H1 (cell line): ENCODE data around the gene KCNQ1. TPM values are rescaled to one million over a fixed set of nuclear protein-coding genes. Genes with fewer than 3 reads are reported as not detected.

Experiments used
- KDM1A ChIP-seq: fragments of 200-600, 300-600 bp; sonication (generic); IDR thresholded peaks from 2 replicates; pipeline ENCODE4 v1.7.1; 2016; ENCODE audit warnings: mild to moderate bottlenecking, low read length, borderline replicate concordance
- polyA plus RNA-seq, 7 experiments: library from polyadenylated mRNA; depleted of rRNA in 3 of 7; stranded (reverse) in 5 of 7; unstranded in 2 of 7; fragments of >200 nt in 5 of 7; fragments of 200-250 nt in 2 of 7; gene quantifications; 1 replicate in 5 of 7; 2 replicates in 1 of 7; 4 replicates in 1 of 7; pipeline versions ENCODE4 v1.2.1 to v1.2.3, GENCODE V29; 2011 to 2013; ENCODE audit warnings: missing spikeins in 2 of 7, mixed read lengths in 2 of 7
- total RNA-seq: library from RNA; stranded (reverse); fragmentation: NEBNext Ultra II Directional; extraction: Animal tissue kit (Norgen Biotek cat#: 25700); gene quantifications from 2 replicates; pipeline ENCODE4 v1.2.1, GENCODE V29; 2021

Gene KCNQ1
- total and polyA plus RNA-seq, 2 of the 8 experiments (the other 6 are each of a cell fraction or from before 2014, with no cell fraction given): 1.9 to 2.0 TPM

DNA sequence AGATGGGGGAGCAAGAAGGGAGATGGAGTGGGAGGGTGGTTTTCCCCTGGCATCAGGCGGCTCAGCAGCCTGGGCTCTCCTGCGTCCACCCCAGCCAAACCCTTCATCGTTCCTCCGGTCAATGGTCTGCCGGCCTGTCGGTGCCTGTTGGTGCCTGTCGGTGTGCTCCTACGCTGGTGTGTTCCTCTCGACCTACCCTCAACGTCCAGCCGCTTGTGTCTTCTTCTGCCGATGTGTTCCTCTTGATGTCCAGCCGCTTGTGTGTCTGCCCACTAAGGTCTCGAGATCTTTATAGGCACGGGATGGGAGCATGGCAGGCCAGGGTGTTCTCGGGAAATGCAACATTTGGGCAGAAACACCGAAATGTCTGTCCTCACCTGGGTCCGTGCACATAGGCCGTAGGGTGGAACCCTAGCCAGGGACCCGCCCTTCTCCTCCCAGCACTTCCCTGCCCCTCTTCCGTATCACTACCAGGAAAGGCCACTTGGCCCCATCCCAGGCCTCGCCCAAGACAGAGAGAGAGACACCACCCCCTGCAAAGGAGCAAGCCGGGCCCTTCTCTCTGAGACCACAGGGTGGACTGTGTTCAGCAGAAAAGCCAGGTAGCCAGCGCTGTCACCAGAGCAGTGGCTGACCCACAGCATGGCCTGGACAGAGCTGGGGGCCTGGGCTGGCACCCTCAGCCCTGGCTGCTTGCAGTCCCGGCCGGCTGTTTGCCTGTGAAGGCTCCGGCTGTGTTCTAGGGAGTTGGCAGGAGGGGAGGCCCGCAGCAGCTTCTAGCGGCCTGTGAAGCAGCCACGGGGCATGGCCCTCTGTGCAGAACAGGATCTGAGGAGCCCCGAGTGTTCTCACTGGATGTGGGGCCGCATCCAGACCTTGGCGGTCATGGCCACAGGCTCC, 316.6 kb downstream of the KCNQ1 start (continued):
- no peak for TF ChIP-seq KDM1A
